Endothelial cell of umbilical vein (primary cell): ENCODE measurements around the gene PRIM2. TPM values are rescaled to one million over a fixed set of nuclear protein-coding genes. Genes with fewer than 3 reads are reported as not detected.
"Not testable (repeated sequence)": the region's sequence is repeated elsewhere in the genome, so short reads cannot be mapped to it uniquely, and the experiment has no call there.

Experiments used
- BruUV-seq: library from RNA; stranded (reverse); fragments of 400-500 nt; replicated peaks from 2 replicates; lab custom pipeline; 2021; lab: Mats Ljungman, UMichigan
- CTCF ChIA-PET: fragments of 300-600, 350-600 bp; sonication (Branson Sonifier 250); formaldehyde crosslinking; loops from one replicate; lab custom pipeline; 2021; ENCODE audit warnings: antibody characterized with exemption, inconsistent platforms; lab: Charles Lee
- POLR2A ChIA-PET: fragments of 300-600, 350-600 bp; sonication (Branson Sonifier 250); formaldehyde crosslinking; loops from one replicate; lab custom pipeline; 2021; ENCODE audit warnings: antibody characterized with exemption, inconsistent platforms; lab: Charles Lee
- DNase-seq: peaks from one replicate; pipeline ENCODE4 v3.0.0-alpha.2; 2011; ENCODE audit warnings: low read depth, low spot score
- FAIRE-seq: peaks from 2 replicates; lab custom pipeline; 2011; peaks lifted over from hg19 to GRCh38; lab: Jason Lieb, UNC
- H2AFZ ChIP-seq: 2 replicates; pipeline ENCODE4 v1.6.0; 2012; ENCODE audit warnings: low read depth, low read length, control low read depth, inconsistent platforms
- H3K27ac ChIP-seq: 2 replicates; pipeline ENCODE4 v1.5.1; 2011; ENCODE audit warnings: low read depth, mild to moderate bottlenecking, control low read depth, low read length, moderate library complexity; ENCODE audit not compliant: insufficient read depth
- H3K27me3 ChIP-seq, 2 experiments: 2 replicates each; pipeline versions ENCODE4 v1.6.0 to v1.6.1; 2011; ENCODE audit warnings: low read length in 2 of 2, mixed read lengths in 1 of 2; ENCODE audit not compliant: control insufficient read depth in 2 of 2, insufficient read depth in 2 of 2
- H3K36me3 ChIP-seq, 2 experiments: 2 replicates in 1 of 2; 3 replicates in 1 of 2; pipeline ENCODE4 v1.5.1; 2011; ENCODE audit warnings: low read length in 2 of 2, mild to moderate bottlenecking in 1 of 2, moderate library complexity in 1 of 2; ENCODE audit not compliant: control insufficient read depth in 2 of 2, insufficient read depth in 2 of 2; ENCODE audit errors: extremely low read depth in 1 of 2
- H3K4me1 ChIP-seq: 3 replicates; pipeline ENCODE4 v1.5.1; 2011; ENCODE audit warnings: mild to moderate bottlenecking, low read length; ENCODE audit not compliant: control insufficient read depth, insufficient read depth; ENCODE audit errors: extremely low read depth
- H3K4me2 ChIP-seq: 2 replicates; pipeline ENCODE4 v1.6.1; 2011; ENCODE audit warnings: low read length, control low read depth, mixed read lengths; ENCODE audit not compliant: insufficient read depth
- H3K4me3 ChIP-seq, 3 experiments: fragments of 200-600 bp in 1 of 3; sonication (generic), shearing (Covaris generic) in 1 of 3; replicated peaks in 1 of 3; 2 replicates each; pipeline ENCODE4 v1.5.1; 2011 to 2016; ENCODE audit warnings: control low read depth in 3 of 3, low read length in 3 of 3, mild to moderate bottlenecking in 2 of 3, inconsistent platforms in 1 of 3, low read depth in 1 of 3, moderate library complexity in 1 of 3; ENCODE audit not compliant: insufficient read depth in 1 of 3
- H3K79me2 ChIP-seq: 2 replicates; pipeline ENCODE4 v1.6.0; 2012; ENCODE audit warnings: low read length, inconsistent platforms; ENCODE audit not compliant: control insufficient read depth, insufficient read depth
- H3K9ac ChIP-seq: replicated peaks from 2 replicates; pipeline ENCODE3; 2011; ENCODE audit warnings: low read length, control low read depth; ENCODE audit not compliant: insufficient read depth; ENCODE audit errors: extremely low read depth
- H3K9me1 ChIP-seq: replicated peaks from 3 replicates; pipeline ENCODE4 v1.6.0; 2011; ENCODE audit warnings: mild to moderate bottlenecking, low read length; ENCODE audit not compliant: control insufficient read depth, insufficient read depth; ENCODE audit errors: extremely low read depth
- H3K9me3 ChIP-seq: replicated peaks from 2 replicates; pipeline ENCODE4 v1.5.1; 2012; ENCODE audit warnings: low read length, inconsistent platforms; ENCODE audit not compliant: control insufficient read depth, insufficient read depth
- H4K20me1 ChIP-seq: replicated peaks from 2 replicates; pipeline ENCODE3; 2011; ENCODE audit warnings: mild to moderate bottlenecking, low read length; ENCODE audit not compliant: control insufficient read depth, insufficient read depth; ENCODE audit errors: extremely low read depth
- EZH2 ChIP-seq: IDR thresholded peaks from 2 replicates; pipeline ENCODE4 v1.6.1; 2012; ENCODE audit warnings: borderline replicate concordance, low read depth, mild to moderate bottlenecking, moderate library complexity, low read length, inconsistent platforms; ENCODE audit not compliant: severe bottlenecking
- FOS ChIP-seq: IDR thresholded peaks from 2 replicates; pipeline ENCODE4 v1.6.1; 2011; ENCODE audit warnings: mild to moderate bottlenecking, low read length, moderate library complexity, borderline replicate concordance; ENCODE audit not compliant: insufficient read depth
- GATA2 ChIP-seq: IDR thresholded peaks from 2 replicates; pipeline ENCODE4 v1.7.0; 2011; ENCODE audit warnings: low read depth, mild to moderate bottlenecking, moderate library complexity, mixed read lengths, low read length; ENCODE audit not compliant: insufficient read length, insufficient read depth
- JUN ChIP-seq: IDR thresholded peaks from 2 replicates; pipeline ENCODE4 v1.6.1; 2011; ENCODE audit warnings: borderline replicate concordance, low read depth; ENCODE audit not compliant: insufficient read length, insufficient read depth
- MYC ChIP-seq: IDR thresholded peaks from one replicate; pipeline ENCODE4 v1.6.1; 2011; ENCODE audit warnings: mild to moderate bottlenecking, low read depth, low read length
- POLR2A ChIP-seq: IDR thresholded peaks from 2 replicates; pipeline ENCODE4 v1.6.1; 2012; ENCODE audit warnings: low read depth, mild to moderate bottlenecking, control low read depth, low read length
- POLR2AphosphoS5 ChIP-seq: IDR thresholded peaks from 2 replicates; pipeline ENCODE4 v1.6.1; 2012; ENCODE audit warnings: low read depth, mild to moderate bottlenecking, control low read depth, low read length, moderate library complexity; ENCODE audit not compliant: insufficient read depth
- dilution Hi-C: fragments of 300-500 bp; cut with MboI; formaldehyde crosslinking; loops from one replicate; pipeline ENCODE4 v1.15.0; 2019; ENCODE audit warnings: low sequenced_read_pairs; ENCODE audit not compliant: extremely low pct_ligation_motif_present
- intact Hi-C: fragments of 100-400 bp; cut with micrococcal nuclease; formaldehyde crosslinking; loops from one replicate; pipeline ENCODE4 v1.10.0; 2022
- polyA plus RNA-seq, 4 experiments: library from polyadenylated mRNA; depleted of rRNA in 3 of 4; stranded (reverse) in 3 of 4; unstranded in 1 of 4; fragments of >200 nt; gene quantifications; 2 replicates each; pipeline versions ENCODE4 v1.2.1 to v1.2.3, GENCODE V29; 2011 to 2012; ENCODE audit warnings: missing spikeins in 1 of 4
- total RNA-seq: library from RNA; stranded (reverse); gene quantifications from 2 replicates; pipeline ENCODE4 v1.2.3, GENCODE V29; 2021
- TF ChIP-seq, protein P1 (sequence below): IDR thresholded peaks from 2 replicates; pipeline ENCODE4 v1.6.1; 2011; ENCODE audit not compliant: insufficient read depth, insufficient read length

The PRIM2 gene
- total and polyA plus RNA-seq, 2 donors (not counting 3 experiments of a cell fraction or from before 2014, with no cell fraction given): 5.3 to 21.0 TPM

DNA sequence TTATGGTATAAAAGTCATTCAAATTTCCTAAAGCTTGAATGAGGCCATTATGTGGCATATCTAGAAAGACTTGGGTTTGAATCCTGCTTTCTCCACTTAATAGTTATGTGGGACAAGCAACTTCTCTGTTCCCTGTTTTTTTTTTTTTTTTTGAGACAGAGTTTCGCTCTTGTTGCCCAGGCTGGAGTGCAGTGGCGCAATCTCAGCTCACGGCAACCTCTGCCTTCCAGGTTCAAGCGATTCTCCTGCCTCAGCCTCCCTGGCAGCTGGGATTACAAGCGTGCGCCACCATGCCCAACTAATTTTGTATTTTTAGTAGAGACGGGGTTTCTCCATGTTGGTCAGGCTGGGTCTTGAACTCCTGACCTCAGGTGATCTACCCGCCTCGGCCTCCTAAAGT is 116.4 kb downstream of the PRIM2 start:
- H4K20me1 ChIP-seq, FAIRE-seq, H2AFZ ChIP-seq, H3K9me1 ChIP-seq, H3K9me3 ChIP-seq, H3K4me3 ChIP-seq, H3K79me2 ChIP-seq, H3K4me2 ChIP-seq, POLR2A ChIA-PET, DNase-seq, H3K9ac ChIP-seq, H3K27ac ChIP-seq, BruUV-seq, CTCF ChIA-PET, H3K36me3 ChIP-seq, dilution Hi-C loops, intact Hi-C loops, H3K27me3 ChIP-seq: not testable (repeated sequence)
- H3K4me1 ChIP-seq: peaks cover 18% of the 10 kb centered on the region

GRCh38 chr6:57434944-57435343 is 117.5 kb downstream of the PRIM2 start:
- H3K9me1 ChIP-seq: no peaks in the 10 kb centered on the region
- H3K27me3 ChIP-seq: no peaks in the 10 kb centered on the region
- CTCF ChIA-PET: interaction anchor here (0.6 to 0.8 kb wide), 2 partner anchors 8 to 11 kb away, joined by 3 read pairs; no protein-coding TSS in a partner anchor
- no TSS peak for BruUV-seq
- H3K9me3 ChIP-seq: no peaks in the 10 kb centered on the region
- dilution Hi-C loops (no loop called here), intact Hi-C loops (no loop called here)
- DNase-seq (no peak), FAIRE-seq (no peak)
- POLR2A ChIA-PET: no interaction called here
- TF ChIP-seq FOS (no peak), POLR2AphosphoS5 (no peak), EZH2 (no peak), POLR2A (no peak), GATA2 (no peak), MYC (no peak), JUN (no peak)
- TF ChIP-seq, protein P1, sequence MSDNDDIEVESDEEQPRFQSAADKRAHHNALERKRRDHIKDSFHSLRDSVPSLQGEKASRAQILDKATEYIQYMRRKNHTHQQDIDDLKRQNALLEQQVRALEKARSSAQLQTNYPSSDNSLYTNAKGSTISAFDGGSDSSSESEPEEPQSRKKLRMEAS: no peak
- no peaks in the 10 kb centered on the region for H3K79me2 ChIP-seq
- H4K20me1 ChIP-seq: no peaks in the 10 kb centered on the region
- H2AFZ ChIP-seq: no peak overlapping the region
- H3K27ac ChIP-seq: no peak overlapping the region
- H3K36me3 ChIP-seq: no peaks in the 10 kb centered on the region
- H3K4me2 ChIP-seq: no peak overlapping the region
- H3K9ac ChIP-seq: no peak overlapping the region
- peaks cover 18% of the 10 kb centered on the region for H3K4me1 ChIP-seq
- no peak overlapping the region for H3K4me3 ChIP-seq
